Measurements from ENCODE around the gene WRAP73. TPM values are rescaled to one million over a fixed set of nuclear protein-coding genes. Genes with fewer than 3 reads are reported as not detected.
"Not testable (repeated sequence)": the region's sequence is repeated elsewhere in the genome, so short reads cannot be mapped to it uniquely, and the experiment has no call there.

The WRAP73 gene
- total RNA-seq, 2 donors from 2014 or later: 20.1 to 23.6 TPM

DNA sequence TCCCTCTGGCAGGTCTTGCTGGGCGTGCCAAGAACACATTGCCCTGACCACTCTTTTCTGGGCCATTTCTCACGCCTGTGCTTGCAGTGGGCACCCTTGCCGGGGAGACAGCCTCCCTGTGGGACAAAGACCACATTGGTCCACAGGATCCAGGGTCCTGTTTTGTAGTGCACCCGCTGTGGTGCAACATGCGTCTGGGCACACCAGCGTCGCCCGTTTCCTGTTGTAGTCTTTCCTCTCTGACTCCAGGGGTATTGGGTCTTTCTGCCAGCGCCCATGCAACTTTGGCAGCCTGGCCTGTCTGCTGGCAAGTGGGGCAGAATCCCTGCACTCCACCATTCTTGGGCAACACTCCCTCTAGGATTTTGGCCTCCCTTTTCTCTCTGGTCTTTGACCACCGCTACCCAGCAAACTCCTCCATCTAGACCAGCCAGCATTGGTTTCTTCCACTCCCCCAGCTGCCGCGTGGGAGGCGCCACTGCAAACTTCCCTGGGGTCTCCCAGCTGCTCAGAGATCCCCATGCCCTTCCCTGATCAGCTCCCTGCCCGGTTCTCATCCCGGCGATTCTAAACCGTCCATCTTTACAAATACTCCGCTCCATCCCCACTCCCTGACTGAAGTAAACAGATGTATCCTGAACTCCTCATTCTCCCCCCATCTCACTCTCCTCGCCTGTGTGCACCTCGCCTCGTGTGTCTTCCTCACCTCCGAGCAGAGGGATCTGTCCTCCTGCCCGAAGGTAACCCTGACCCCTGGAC is 26.3 kb downstream of the WRAP73 start:
- intact Hi-C loops (cut with DNase I, micrococcal nuclease): loop anchor here in 1 of 2 donors (5.0 kb wide), 1 partner anchor 131 kb away; no protein-coding TSS in a partner anchor
- no peak for DNase-seq
- peak; percentile 1 for ATAC-seq

DNA sequence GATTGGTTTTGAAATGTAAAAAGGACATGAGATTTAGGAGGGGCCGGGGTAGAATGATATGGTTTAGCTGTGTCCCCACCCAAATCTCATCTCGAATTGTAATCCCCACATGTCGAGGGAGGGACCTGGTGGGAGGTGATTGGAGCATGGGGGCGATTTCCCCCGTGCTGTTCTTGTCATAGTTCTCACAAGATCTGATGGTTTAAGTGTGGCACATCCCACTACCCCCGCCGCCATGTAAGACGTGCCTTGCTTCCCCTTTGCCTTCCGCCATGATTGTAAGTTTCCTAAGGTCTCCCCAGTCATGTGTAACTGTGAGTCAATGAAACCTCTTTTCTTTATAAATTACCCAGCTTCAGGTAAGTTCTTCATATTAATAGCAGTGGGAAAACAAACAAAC is 27.8 kb downstream of the WRAP73 start:
- not testable (repeated sequence) for DNase-seq, ATAC-seq
- intact Hi-C loops (cut with DNase I, micrococcal nuclease): loop anchor here in 1 of 2 donors (5.0 kb wide), 1 partner anchor 130 kb away; no protein-coding TSS in a partner anchor

DNA sequence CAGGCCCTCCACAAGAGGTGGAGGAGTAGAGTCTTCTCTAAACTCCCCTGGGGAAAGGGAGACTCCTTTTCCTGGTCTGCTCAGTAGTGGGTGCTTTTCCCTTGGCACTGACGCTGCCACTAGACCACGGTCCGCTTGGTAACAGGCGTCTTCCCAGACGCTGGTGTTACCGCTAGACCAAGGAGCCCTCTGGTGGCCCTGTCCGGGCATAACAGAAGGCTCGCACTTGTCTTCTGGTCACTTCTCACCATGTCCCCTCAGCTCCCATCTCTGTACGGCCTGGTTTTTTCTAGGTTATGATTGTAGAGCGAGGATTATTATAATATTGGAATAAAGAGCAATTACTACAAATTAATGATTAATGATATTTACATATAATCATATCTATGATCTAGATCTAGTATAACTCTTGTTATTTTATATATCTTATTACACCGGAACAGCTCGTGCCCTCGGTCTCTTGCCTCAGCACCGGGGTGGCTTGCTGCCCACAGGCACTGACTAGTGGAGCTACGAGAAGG is 28.7 kb downstream of the WRAP73 start:
- not testable (repeated sequence) for ATAC-seq, DNase-seq
- intact Hi-C loops (cut with DNase I, micrococcal nuclease): loop anchor here in 1 of 2 donors (5.0 kb wide), 1 partner anchor 129 kb away; no protein-coding TSS in a partner anchor

GRCh38 chr1:3620708-3621107 is 29.2 kb downstream of the WRAP73 start:
- ATAC-seq (no peak), DNase-seq (no peak)
- intact Hi-C loops (cut with DNase I, micrococcal nuclease): loop anchor here in 1 of 2 donors (5.0 kb wide), 1 partner anchor 128 kb away; no protein-coding TSS in a partner anchor

DNA sequence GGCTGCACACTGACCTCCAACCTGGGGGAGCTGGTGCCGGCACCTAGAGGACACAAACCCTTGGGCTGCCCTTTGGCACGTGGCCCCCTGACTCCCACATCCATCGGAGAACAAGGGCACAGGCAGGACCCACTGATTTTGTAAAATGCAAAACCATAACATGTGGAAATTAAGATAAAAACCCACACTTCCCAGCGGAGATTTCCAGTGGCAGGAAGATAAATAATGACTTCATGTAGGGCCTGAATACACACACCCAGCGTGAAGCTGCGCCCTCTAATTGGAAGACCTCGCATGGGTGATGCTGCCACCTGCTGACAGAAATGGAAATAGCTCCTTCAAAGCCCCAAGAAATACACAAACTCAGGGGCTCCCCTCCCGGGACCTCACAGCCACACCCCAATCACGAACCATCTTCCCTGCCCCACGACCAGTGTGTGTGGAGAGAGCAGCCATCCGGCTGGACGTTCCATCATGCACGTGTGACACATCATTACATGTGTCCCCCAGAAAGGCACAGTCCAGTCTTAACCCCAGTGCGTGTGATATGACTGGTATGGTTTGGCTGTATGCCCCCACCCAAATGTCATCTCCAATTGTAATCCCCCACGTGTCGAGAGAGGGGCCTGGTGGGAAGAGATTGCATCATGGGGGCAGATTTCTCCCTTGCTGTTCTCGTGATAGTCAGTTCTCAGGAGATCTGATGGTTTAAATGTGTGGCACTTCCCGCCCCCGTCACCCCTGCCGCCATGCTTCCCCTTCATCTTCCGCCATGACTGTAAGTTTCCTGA is 30.8 kb downstream of the WRAP73 start:
- DNase-seq (peak; percentile 68 to 80), ATAC-seq (peak; percentile 84)
- intact Hi-C loops (cut with DNase I, micrococcal nuclease): loop anchor here in 1 of 2 donors (5.0 kb wide), 2 partner anchors 52 to 132 kb away; no protein-coding TSS in a partner anchor

- intact Hi-C loops (cut with DNase I, micrococcal nuclease): loop anchor here in 1 of 2 donors (5.0 kb wide), 2 partner anchors 51 to 131 kb away; no protein-coding TSS in a partner anchor
- DNase-seq (no peak), ATAC-seq (peak; percentile 2)
Observed at GRCh38 chr1:3618531-3618880, 31.4 kb downstream of the WRAP73 start.

- intact Hi-C loops (cut with DNase I, micrococcal nuclease): loop anchor here in 1 of 2 donors (5.0 kb wide), 2 partner anchors 51 to 131 kb away; no protein-coding TSS in a partner anchor
- DNase-seq: no peak
- no peak for ATAC-seq
Observed at GRCh38 chr1:3617806-3618345, 32.0 kb downstream of the WRAP73 start.

GRCh38 chr1:3616861-3617260 is 33.0 kb downstream of the WRAP73 start:
- intact Hi-C loops (cut with DNase I, micrococcal nuclease): loop anchor here in 1 of 2 donors (5.0 kb wide), 2 partner anchors 50 to 130 kb away; no protein-coding TSS in a partner anchor
- DNase-seq (no peak), ATAC-seq (no peak)

GRCh38 chr1:3614755-3615742 is 34.9 kb downstream of the WRAP73 start:
- no peak for DNase-seq
- ATAC-seq: peak; percentile 30
- intact Hi-C loops (cut with DNase I, micrococcal nuclease): loop anchor here in 1 of 2 donors (5.0 kb wide), 2 partner anchors 48 to 128 kb away; no protein-coding TSS in a partner anchor

- no peak for ATAC-seq
- intact Hi-C loops (cut with DNase I, micrococcal nuclease): no loop called here
- no peak for DNase-seq
Observed at GRCh38 chr1:3612123-3612522, 37.8 kb downstream of the WRAP73 start.

DNA sequence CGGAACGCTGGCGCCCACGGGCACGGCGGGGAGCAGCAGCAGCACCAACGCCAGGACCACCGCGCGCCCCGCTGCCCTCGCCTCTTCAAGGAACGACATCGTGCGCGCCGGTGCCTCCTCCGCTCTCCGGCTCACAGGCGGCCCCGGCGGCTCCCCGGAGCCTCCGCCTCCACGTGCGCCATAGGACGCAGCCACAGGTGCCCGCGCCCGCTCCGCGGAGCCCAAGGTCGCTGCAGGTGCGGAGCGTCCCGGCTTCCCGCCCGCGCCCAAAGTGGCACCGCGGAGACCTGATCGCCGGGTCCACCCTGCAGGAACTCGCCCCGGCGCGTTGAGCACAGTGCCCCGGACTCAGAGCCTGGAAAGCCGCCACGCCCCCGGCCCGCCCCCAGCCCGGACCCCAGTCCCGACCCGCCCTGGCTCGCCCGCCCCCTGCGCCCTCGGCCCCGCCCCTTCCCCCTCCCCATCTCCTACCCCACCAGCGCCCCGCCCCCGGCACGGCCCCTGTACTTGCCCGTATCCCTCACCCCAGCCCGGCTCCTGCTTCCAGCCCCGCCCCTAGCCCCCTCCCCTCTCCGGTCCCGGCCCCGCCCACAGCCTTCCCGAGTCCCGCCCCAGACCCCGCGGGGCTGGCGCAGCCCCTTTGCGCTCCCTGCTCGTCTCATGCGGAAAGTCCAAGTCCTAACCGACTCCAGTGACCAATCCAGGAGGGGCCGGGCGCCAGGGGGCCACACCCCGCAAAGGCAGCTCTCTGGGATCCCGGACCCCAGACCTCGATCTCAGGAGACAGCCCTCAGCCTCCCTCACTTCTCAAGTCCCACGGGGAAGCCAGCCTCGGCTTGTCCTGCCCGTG is 38.5 kb downstream of the WRAP73 start, which contains the start of gene MEGF6:
TSS of gene MEGF6 (minus strand) at position 339 of the 850 bp plus-strand sequence. CDS start at position 99, 240 bp downstream.
- DNase-seq (peak; percentile 64 to 67), ATAC-seq (peak; percentile 81)
- intact Hi-C loops (cut with DNase I, micrococcal nuclease): no loop called here

- intact Hi-C loops (cut with DNase I, micrococcal nuclease): no loop called here
- no peak for ATAC-seq
- no peak for DNase-seq
Observed at GRCh38 chr1:3610527-3611169, 39.3 kb downstream of the WRAP73 start.

DNA sequence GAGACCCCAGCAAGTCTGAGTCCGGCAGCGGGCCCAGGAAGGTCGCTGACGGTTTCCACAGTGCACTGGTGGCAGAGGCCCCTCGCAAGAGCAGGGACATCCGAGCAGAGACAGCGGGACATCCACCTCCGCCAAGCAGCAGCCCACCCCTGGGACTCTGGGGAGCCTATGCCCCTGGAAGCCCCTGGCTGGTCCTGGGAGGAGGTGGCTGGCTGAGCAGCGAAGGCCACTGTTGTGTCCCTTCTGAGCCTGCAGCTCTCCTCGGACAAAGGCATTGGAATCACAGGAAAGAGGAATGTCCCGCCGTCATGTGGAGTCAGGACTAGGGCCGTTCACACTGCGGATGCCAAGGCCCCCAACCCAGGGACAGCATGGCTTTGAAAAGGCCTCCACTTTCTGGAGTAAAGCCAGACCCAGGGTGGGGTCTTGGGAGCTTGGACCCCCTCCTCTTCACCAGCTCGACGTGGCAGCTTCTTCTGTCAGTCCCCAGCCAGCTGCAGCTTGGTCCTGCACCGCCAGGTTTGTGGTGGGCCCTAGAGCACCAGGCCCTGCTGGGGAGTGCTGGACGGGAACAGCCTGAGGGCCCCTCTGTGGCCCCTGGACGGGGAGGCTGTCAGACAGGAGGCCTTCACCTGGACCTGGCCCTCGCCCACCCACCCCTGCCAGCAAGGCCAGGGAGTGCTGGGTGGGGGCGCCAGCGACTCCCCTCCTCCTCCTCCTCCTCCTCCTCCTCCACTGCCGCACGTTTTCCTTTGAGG is 40.0 kb downstream of the WRAP73 start:
- ATAC-seq (no peak), DNase-seq (no peak)
- intact Hi-C loops (cut with DNase I, micrococcal nuclease): no loop called here

- intact Hi-C loops (cut with DNase I, micrococcal nuclease): no loop called here
- DNase-seq (no peak), ATAC-seq (no peak)
Observed at GRCh38 chr1:3609016-3609768, 40.7 kb downstream of the WRAP73 start.

GRCh38 chr1:3608154-3608553 is 41.7 kb downstream of the WRAP73 start:
- intact Hi-C loops (cut with DNase I, micrococcal nuclease): no loop called here
- no peak for DNase-seq
- ATAC-seq: no peak

Measured in left colon (tissue), 2 donors.